Activated CD4-positive, alpha-beta T cell treated with anti-CD3 and anti-CD28 coated beads, Interleukin-2, amount 50 U/mL, for 1 hour (primary cell): ENCODE data around the gene SPA17.

Experiments
- DNase-seq: peaks from one replicate; pipeline ENCODE4 v3.0.0-alpha.2; 2020

The SPA17 gene

DNA sequence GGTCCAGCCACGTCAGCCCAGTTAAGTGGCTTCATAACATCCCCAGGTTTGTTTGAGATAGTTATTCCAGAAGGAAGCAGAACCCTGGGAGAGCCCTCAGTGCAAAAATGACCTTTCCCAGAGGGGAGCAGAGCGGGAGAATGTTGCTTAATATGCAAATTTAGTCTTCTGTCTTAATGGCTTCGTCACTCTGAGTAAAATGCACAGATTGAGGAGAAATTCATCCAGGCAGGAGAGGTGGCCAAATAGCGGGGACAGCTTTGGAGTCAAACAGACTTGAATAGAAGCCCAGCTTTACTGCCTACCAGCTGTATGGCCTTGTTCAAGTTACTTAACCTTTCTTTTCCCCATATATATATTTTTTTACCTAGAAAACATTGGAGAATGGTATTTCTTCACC, 53.8 kb downstream of the SPA17 start:
- DNase-seq: no peak

DNA sequence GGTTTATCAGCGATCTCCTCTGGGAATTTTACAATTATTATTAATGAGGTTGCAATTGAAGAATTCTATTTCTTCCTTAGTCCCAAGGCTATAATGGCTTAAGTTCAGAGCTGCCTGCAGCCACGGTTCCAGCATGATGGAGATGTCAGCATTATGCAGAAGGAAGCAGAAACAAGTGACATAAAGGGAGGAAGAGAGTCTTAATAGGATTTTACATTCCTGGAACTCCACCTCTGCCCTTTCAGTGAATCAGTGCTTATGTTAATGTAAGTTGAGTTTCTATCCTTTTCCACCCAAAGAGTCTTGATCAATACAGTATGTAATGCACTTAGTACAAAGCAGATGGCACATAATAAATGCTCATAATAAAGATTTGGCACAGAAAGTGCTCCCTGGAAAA, 54.4 kb downstream of the SPA17 start:
- no peak for DNase-seq

DNA sequence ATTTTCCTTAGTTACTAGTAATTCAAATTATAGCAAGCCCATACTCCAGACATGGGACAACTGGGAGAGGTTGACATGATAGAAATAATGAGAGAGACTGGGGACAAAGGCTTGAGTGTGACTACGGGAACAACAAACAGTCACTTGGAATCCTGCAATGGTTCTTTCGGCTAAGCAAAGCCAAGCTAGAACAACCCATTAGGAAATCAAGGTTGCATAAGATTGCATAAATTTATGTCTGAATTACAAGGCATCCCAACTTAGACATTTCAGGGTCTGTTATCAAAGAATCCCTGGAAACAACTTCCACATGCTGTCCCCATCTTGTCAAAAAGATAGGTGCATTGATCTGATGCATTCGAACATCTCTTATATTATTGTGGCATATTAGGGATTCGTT, 55.9 kb downstream of the SPA17 start:
- DNase-seq: no peak

DNA sequence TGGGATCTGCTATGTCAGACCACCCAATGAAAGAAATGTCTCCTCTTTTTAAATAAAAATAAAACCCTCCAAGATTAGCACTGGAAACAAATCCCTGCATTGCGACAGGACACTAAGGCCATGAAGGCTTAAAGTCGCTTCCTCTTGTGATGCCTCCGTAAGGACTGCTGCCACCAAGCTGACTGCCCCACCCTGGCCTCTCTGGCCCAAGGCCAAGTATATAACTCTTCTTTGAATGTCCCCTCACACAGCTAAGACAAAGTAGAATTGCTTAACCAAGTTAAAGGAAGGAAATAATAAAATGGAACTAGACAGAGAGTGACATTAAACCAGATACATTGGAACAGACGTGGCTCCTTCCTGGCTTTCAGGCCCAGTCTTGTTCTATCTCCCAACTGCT, 58.5 kb downstream of the SPA17 start:
- DNase-seq: no peak

DNA sequence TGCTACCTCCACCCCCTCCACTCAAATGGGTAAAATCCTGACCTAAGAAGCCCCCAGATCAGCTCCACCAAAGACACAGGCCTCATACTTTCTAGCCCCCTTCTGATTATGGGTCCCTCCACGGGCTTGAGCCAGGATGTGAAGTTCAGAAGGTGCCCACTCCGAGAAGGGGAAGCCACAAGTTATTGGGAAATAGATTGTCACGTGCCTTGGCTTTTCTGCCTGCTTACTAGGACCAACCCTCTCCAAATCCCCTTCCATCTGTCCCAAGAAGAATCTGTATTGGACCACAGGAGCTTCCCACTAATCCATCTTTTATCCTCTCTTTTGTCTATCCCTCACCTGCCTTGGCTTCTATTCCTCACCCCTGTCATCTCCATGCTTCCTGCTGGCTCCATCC, 63.0 kb downstream of the SPA17 start:
- no peak for DNase-seq

DNA sequence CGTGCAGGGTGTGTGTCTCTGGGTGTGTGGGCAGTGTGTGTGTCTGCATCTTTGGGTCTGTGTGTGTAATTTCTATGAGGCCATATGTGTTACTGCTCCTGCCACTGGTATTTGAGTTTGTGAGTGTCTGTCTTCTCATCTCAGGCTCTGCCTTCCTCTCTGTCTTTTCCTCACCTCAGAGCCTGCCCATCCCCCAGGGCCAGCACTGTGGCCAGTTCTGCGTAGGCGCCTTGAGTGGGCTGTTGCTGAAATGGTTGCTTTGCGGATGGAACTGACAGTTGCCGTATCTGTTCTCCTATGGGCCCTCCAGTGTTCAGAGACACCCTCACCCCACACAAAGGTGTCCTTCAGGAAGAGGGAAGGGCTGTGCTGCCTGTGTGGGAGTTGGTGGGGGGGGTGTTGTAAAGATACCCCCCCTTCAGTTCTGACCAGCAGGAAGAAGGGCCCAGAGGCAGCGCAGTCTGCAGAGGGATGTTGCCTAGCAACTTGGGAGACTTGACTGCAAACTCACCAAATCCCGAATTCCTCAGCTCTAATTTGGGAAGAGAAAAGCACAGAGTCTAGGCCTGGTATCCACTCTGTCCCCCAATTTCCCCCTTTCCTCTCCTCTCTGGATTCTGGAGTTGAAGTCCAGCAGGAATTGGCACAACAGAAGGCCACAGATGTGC, 64.1 kb downstream of the SPA17 start:
- no peak for DNase-seq

- no peak for DNase-seq
Observed at GRCh38 chr11:124738713-124739478, 65.2 kb downstream of the SPA17 start.

- peak; percentile 81 for DNase-seq
Observed at GRCh38 chr11:124739479-124740276, 66.0 kb downstream of the SPA17 start, which contains the start of gene NRGN. NRGN (plus strand) TSS chr11:124739942; CDS start chr11:124740085, 143 bp downstream.

DNA sequence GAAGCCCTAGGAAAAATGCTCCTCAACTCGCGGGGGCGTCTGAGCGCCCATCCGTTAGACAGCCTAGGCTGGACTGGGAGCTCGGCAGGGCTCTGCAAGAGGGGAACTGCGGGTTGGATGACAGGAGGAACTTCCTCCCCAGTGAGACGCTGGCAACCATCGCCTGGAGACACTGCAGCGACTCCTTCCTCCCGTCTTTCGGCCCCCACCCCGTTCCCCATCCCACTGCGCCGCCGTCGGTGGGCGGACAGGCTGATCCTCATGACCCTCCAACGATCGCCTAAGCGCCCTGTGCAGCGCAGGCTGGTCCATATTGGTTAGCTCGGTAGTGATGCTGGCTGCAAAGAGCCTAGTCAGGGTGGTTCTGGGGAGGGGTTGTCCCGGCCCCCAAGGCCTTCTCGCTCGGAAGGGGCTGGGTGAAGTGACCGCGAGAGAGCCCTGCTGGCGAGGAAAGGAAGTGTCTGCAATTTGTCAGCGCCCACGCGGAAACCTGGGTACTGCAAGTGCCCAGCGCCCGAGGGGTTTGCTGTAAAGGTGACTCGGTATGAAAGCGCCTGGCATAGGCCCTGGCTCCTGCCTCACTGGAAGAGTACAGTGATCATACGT, 66.7 kb downstream of the SPA17 start:
- DNase-seq: peak; percentile 54

DNA sequence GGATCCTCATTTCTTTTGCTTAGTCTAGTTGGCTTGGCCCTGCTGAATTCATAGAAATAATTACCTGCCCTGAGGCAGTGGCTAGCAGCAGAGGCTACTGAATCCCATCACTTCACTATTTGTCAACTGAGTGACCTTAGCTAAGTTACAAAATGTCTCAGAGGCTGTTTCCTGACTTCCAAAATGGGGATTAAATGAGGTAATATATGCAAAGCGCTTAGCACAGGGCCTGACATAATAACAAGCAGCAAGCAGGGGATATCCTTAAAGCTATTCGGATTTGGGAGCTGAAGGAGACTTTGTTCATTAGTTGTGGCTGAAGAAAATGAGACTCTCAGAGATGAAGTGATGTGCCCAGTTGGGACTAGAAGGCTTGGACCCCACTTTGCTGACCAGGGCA, 68.9 kb downstream of the SPA17 start:
- DNase-seq: no peak

DNA sequence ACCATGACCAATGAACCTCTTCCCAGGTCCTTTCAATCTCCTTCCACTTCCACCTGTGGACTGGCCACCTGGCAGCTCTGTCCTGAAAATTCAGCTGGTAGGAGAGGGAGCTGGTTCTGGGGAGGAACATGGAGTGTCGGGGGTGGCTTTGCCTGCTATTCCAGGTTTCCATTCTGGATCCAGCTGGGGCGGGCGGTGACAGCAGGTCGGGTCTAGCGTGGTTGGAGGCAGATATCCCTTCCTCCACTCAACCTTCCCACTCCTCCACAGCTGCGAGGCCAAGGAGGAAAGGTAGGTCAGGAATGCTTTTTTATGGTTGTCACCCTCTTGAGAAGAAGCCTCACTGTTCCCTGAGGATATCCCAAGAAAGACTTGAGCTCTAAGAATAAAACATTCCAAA, 69.3 kb downstream of the SPA17 start:
- no peak for DNase-seq

- DNase-seq: no peak
Observed at GRCh38 chr11:124745270-124745834, 71.6 kb downstream of the SPA17 start.

- DNase-seq: peak; percentile 29
Observed at GRCh38 chr11:124745835-124746620, 72.3 kb downstream of the SPA17 start.

GRCh38 chr11:124746621-124747243, 73.0 kb downstream of the SPA17 start:
- peak; percentile 78 for DNase-seq
